ENCODE measurements around the gene PTGIR.

- no peak for TF ChIP-seq CTCF (IDR thresholded peaks at IDR 0.05)
- TF ChIP-seq POLR2A (IDR thresholded peaks at IDR 0.05), result no peak
Measured at GRCh38 chr19:46620716-46621115, 4.2 kb downstream of the PTGIR start.
